Panc1 (cell line): ENCODE results near the gene JAZF1. TPM values are rescaled to one million over a fixed set of nuclear protein-coding genes. Genes with fewer than 3 reads are reported as not detected.

Source experiments
- ATAC-seq: fragments of 200-7000 bp; cut with Tn5 transposase; 2 replicates; pipeline ENCODE4 v1.9.1; 2020; ENCODE audit warnings: mild to moderate bottlenecking, moderate library complexity
- BruUV-seq: library from RNA; stranded (reverse); fragments of 400-500 nt; replicated peaks from 2 replicates; lab custom pipeline; 2021; lab: Mats Ljungman, UMichigan
- CTCF ChIA-PET: fragments of 300-600 bp; sonication (Branson Sonifier 250); formaldehyde crosslinking; loops from one replicate; lab custom pipeline; 2022; ENCODE audit warnings: antibody characterized with exemption; lab: Charles Lee
- POLR2A ChIA-PET: fragments of 300-600 bp; sonication (Branson Sonifier 250); formaldehyde crosslinking; loops from one replicate; lab custom pipeline; 2022; ENCODE audit warnings: antibody characterized with exemption; lab: Charles Lee
- DNase-seq: peaks from one replicate; pipeline ENCODE4 v3.0.0-alpha.2; 2010; ENCODE audit warnings: low read depth, low spot score
- H3K27ac ChIP-seq: 2 replicates; pipeline ENCODE4 v1.5.1; 2011; ENCODE audit warnings: mild to moderate bottlenecking, low read length, inconsistent platforms
- H3K27me3 ChIP-seq: fragments of 200-500 bp; sonication (Bioruptor generic); 2 replicates; pipeline ENCODE4 v1.6.0; 2014; ENCODE audit warnings: low read length, inconsistent platforms; ENCODE audit not compliant: control insufficient read depth, insufficient read depth
- H3K36me3 ChIP-seq: fragments of 200-500 bp; sonication (Bioruptor generic); 2 replicates; pipeline ENCODE4 v1.5.1; 2014; ENCODE audit warnings: inconsistent platforms, mild to moderate bottlenecking, low read length, moderate library complexity; ENCODE audit not compliant: control insufficient read depth, insufficient read depth
- H3K4me1 ChIP-seq: 2 replicates; pipeline ENCODE4 v1.5.1; 2011; ENCODE audit warnings: inconsistent platforms, mild to moderate bottlenecking, low read length, moderate library complexity; ENCODE audit not compliant: control insufficient read depth, insufficient read depth
- H3K4me3 ChIP-seq, 2 experiments: 2 replicates each; pipeline ENCODE4 v1.5.1; 2011 to 2012; ENCODE audit warnings: low read depth in 2 of 2, low read length in 2 of 2, mild to moderate bottlenecking in 2 of 2, inconsistent platforms in 1 of 2, moderate library complexity in 1 of 2
- H3K9me3 ChIP-seq: fragments of 200-500 bp; sonication (Bioruptor generic); 2 replicates; pipeline ENCODE4 v1.5.1; 2014; ENCODE audit warnings: low read depth, mild to moderate bottlenecking, inconsistent platforms, low read length, moderate library complexity; ENCODE audit not compliant: control insufficient read depth, insufficient read depth
- POLR2AphosphoS5 ChIP-seq: IDR thresholded peaks from 2 replicates; pipeline ENCODE4 v1.6.1; 2012; ENCODE audit warnings: mild to moderate bottlenecking, low read depth, low read length, moderate library complexity
- SIN3A ChIP-seq: IDR thresholded peaks from 2 replicates; pipeline ENCODE4 v1.6.1; 2012; ENCODE audit warnings: low read depth, mild to moderate bottlenecking, low read length, moderate library complexity, borderline replicate concordance; ENCODE audit not compliant: insufficient read depth
- TCF7L2 ChIP-seq: IDR thresholded peaks from 2 replicates; pipeline ENCODE4 v1.6.1; 2011; ENCODE audit warnings: mild to moderate bottlenecking, low read depth, low read length, inconsistent platforms
- in situ Hi-C: cut with HindIII; loops from 2 replicates; pipeline ENCODE4 v1.10.0; 2016; ENCODE audit warnings: low sequenced_read_pairs, low pct_unique_long_range_greater_than_20kb
- intact Hi-C: fragments of 100-400 bp; cut with micrococcal nuclease; formaldehyde crosslinking; loops from one replicate; pipeline ENCODE4 v1.10.0; 2022; ENCODE audit not compliant: unreplicated experiment
- total RNA-seq: library from RNA; stranded (reverse); gene quantifications from one replicate; pipeline ENCODE4 v1.2.1, GENCODE V29; 2021; ENCODE audit not compliant: unreplicated experiment
- TF ChIP-seq, protein P1 (sequence below): fragments of 450-650 bp; IDR thresholded peaks from 2 replicates; pipeline ENCODE4 v1.5.1; 2017; ENCODE audit warnings: mild to moderate bottlenecking
- TF ChIP-seq, protein P2 (sequence below), 2 experiments: IDR thresholded peaks; 2 replicates each; pipeline ENCODE4 v1.6.1; 2011 to 2012; ENCODE audit warnings: low read depth in 2 of 2, control low read depth in 1 of 2, low read length in 1 of 2, mild to moderate bottlenecking in 1 of 2, moderate library complexity in 1 of 2; ENCODE audit not compliant: insufficient read depth in 1 of 2

The JAZF1 gene
- total RNA-seq, 1 experiment from 2014 or later: 8.8 TPM

DNA sequence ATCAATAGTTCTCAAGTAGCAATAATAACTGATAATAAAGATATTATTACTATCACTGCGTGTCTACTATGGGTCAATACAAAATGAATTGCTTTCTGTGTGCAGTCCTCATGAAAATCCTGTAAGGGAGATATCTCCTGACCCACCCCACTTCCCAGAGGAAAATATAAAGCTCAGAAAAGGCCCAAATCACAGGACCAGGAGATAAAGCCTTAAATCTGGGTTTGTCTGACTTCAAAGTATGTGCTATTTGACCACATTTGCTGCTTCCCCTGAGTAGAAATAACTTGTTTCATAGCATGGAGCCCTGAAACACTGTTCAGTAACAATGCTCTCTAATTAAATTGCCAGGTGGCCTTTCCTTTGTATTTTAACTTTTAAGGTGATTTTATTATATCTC is 174.1 kb downstream of the JAZF1 start:
- in situ Hi-C loops: no loop called here
- TF ChIP-seq SIN3A (no peak), TCF7L2 (no peak), POLR2AphosphoS5 (no peak)
- TF ChIP-seq, protein P1, sequence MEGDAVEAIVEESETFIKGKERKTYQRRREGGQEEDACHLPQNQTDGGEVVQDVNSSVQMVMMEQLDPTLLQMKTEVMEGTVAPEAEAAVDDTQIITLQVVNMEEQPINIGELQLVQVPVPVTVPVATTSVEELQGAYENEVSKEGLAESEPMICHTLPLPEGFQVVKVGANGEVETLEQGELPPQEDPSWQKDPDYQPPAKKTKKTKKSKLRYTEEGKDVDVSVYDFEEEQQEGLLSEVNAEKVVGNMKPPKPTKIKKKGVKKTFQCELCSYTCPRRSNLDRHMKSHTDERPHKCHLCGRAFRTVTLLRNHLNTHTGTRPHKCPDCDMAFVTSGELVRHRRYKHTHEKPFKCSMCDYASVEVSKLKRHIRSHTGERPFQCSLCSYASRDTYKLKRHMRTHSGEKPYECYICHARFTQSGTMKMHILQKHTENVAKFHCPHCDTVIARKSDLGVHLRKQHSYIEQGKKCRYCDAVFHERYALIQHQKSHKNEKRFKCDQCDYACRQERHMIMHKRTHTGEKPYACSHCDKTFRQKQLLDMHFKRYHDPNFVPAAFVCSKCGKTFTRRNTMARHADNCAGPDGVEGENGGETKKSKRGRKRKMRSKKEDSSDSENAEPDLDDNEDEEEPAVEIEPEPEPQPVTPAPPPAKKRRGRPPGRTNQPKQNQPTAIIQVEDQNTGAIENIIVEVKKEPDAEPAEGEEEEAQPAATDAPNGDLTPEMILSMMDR: no peak
- TF ChIP-seq, protein P2, sequence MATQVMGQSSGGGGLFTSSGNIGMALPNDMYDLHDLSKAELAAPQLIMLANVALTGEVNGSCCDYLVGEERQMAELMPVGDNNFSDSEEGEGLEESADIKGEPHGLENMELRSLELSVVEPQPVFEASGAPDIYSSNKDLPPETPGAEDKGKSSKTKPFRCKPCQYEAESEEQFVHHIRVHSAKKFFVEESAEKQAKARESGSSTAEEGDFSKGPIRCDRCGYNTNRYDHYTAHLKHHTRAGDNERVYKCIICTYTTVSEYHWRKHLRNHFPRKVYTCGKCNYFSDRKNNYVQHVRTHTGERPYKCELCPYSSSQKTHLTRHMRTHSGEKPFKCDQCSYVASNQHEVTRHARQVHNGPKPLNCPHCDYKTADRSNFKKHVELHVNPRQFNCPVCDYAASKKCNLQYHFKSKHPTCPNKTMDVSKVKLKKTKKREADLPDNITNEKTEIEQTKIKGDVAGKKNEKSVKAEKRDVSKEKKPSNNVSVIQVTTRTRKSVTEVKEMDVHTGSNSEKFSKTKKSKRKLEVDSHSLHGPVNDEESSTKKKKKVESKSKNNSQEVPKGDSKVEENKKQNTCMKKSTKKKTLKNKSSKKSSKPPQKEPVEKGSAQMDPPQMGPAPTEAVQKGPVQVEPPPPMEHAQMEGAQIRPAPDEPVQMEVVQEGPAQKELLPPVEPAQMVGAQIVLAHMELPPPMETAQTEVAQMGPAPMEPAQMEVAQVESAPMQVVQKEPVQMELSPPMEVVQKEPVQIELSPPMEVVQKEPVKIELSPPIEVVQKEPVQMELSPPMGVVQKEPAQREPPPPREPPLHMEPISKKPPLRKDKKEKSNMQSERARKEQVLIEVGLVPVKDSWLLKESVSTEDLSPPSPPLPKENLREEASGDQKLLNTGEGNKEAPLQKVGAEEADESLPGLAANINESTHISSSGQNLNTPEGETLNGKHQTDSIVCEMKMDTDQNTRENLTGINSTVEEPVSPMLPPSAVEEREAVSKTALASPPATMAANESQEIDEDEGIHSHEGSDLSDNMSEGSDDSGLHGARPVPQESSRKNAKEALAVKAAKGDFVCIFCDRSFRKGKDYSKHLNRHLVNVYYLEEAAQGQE (IDR thresholded peaks at IDR 0.05; ENCODE audit: insufficient read depth in 1 of 2, low read depth in 2 of 2, low read length in 1 of 2): no peak
- DNase-seq (no peak), ATAC-seq (no peak)
- H3K4me3 ChIP-seq: no peak overlapping the region
- no peak overlapping the region for H3K27ac ChIP-seq
- CTCF ChIA-PET: interaction anchor here (0.6 kb wide), 1 partner anchor 70 kb away, joined by 3 read pairs; no protein-coding TSS in a partner anchor
- no TSS peak for BruUV-seq
- H3K27me3 ChIP-seq: no peaks in the 10 kb centered on the region
- H3K4me1 ChIP-seq: no peaks in the 10 kb centered on the region
- intact Hi-C loops: no loop called here
- H3K36me3 ChIP-seq: no peaks in the 10 kb centered on the region
- POLR2A ChIA-PET: no interaction called here
- H3K9me3 ChIP-seq: no peaks in the 10 kb centered on the region

DNA sequence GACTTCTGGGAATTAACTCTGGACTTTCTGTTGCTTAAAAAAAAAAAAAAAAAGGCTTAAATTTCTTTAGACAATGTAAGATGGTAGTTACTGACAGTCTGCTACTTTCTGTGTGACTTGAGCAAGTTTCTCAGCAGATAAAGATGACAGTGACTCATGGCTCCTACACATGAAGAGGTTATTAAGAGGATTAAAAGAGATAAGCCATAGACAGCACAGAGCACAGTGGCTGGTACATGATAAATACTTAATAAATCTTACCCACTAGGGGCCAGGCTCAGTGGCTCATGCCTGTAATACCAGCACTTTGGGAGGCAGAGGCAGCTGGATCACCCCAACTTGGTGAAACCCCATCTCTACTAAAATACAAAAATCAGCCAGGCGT is 174.8 kb downstream of the JAZF1 start:
- Histone ChIP-seq H3K9me3 (no peaks in the 10 kb centered on the region), H3K4me1 (no peaks in the 10 kb centered on the region), H3K27me3 (no peaks in the 10 kb centered on the region), H3K36me3 (no peaks in the 10 kb centered on the region), H3K27ac (no peak overlapping the region), H3K4me3 (no peak overlapping the region)
- POLR2A ChIA-PET: no interaction called here
- ATAC-seq (no peak; the same call in 1 of the 2 replicates), DNase-seq (no peak)
- CTCF ChIA-PET: interaction anchor here (0.6 kb wide), 1 partner anchor 71 kb away, joined by 3 read pairs; no protein-coding TSS in a partner anchor
- in situ Hi-C loops (no loop called here), intact Hi-C loops (no loop called here)
- BruUV-seq: no TSS peak
- TF ChIP-seq TCF7L2: no peak
- TF ChIP-seq, protein P1: no peak
